RWPE1 (cell line): ENCODE measurements around the gene RHOBTB3.

Experiments used
- CTCF ChIA-PET: fragments of 350-600 bp; sonication (Branson Sonifier 250); formaldehyde crosslinking; extraction: SDS; loops from one replicate; lab custom pipeline; 2021; lab: Yijun Ruan, JAX
- POLR2A ChIA-PET: fragments of 400-600 bp; formaldehyde crosslinking; extraction: SDS; loops from one replicate; lab custom pipeline; 2020; ENCODE audit warnings: antibody characterized with exemption; ENCODE audit not compliant: low non-redundant PET; lab: Yijun Ruan, JAX
- DNase-seq: peaks from one replicate; pipeline ENCODE4 v3.0.0; 2012; ENCODE audit warnings: low spot score
- H3K27ac ChIP-seq: fragments of 450-650 bp; 2 replicates; pipeline ENCODE4 v1.5.1; 2017
- TF ChIP-seq, protein P1 (sequence below): fragments of 450-650 bp; conservative IDR thresholded peaks from 2 replicates; pipeline ENCODE4 v1.5.1; 2017; ENCODE audit warnings: low read depth, mild to moderate bottlenecking

RHOBTB3 gene

DNA sequence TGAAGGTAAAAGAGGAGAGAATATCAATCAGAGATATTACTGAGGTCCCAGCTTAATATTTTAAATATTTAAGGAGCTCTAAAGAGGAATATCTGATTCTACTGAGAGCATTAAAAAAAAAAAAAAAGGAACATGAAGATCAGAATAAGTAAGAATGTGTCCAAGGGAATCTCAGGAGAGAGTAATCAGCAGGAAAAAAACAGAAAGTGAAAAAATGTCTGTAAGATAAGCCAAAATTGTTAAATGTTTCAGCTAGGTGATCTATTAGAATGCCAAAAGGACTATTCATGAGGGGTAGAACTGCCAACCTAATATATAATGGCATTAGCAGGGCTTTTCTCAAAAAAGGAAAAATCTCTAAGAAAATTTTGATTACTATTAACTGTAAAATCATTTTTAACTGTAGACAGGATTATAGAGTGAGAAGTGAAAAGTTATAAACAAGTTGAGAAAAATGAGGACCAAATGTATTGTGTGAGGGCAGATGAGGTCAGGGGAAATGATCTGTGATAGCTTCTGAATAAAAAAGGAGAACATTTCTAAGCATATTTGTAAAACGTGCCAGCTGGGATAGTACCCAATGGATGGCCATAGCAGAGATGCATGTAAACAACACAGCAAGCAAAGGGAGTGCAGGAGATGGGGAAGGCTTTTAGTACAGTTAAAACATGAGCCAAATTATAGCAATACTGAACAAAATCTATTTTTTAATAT lies 9.4 kb upstream of the RHOBTB3 start:
- ChIA-PET POLR2A (no interaction called here), CTCF (interaction anchor here (0.5 to 1.2 kb wide), 4 partner anchors 9 to 515 kb away, joined by 3 to 4 read pairs (median 3); partner anchors contain the start of gene RHOBTB3)
- TF ChIP-seq, protein P1, sequence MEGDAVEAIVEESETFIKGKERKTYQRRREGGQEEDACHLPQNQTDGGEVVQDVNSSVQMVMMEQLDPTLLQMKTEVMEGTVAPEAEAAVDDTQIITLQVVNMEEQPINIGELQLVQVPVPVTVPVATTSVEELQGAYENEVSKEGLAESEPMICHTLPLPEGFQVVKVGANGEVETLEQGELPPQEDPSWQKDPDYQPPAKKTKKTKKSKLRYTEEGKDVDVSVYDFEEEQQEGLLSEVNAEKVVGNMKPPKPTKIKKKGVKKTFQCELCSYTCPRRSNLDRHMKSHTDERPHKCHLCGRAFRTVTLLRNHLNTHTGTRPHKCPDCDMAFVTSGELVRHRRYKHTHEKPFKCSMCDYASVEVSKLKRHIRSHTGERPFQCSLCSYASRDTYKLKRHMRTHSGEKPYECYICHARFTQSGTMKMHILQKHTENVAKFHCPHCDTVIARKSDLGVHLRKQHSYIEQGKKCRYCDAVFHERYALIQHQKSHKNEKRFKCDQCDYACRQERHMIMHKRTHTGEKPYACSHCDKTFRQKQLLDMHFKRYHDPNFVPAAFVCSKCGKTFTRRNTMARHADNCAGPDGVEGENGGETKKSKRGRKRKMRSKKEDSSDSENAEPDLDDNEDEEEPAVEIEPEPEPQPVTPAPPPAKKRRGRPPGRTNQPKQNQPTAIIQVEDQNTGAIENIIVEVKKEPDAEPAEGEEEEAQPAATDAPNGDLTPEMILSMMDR = no peak
- no peak overlapping the region for H3K27ac ChIP-seq
- no peak for DNase-seq

DNA sequence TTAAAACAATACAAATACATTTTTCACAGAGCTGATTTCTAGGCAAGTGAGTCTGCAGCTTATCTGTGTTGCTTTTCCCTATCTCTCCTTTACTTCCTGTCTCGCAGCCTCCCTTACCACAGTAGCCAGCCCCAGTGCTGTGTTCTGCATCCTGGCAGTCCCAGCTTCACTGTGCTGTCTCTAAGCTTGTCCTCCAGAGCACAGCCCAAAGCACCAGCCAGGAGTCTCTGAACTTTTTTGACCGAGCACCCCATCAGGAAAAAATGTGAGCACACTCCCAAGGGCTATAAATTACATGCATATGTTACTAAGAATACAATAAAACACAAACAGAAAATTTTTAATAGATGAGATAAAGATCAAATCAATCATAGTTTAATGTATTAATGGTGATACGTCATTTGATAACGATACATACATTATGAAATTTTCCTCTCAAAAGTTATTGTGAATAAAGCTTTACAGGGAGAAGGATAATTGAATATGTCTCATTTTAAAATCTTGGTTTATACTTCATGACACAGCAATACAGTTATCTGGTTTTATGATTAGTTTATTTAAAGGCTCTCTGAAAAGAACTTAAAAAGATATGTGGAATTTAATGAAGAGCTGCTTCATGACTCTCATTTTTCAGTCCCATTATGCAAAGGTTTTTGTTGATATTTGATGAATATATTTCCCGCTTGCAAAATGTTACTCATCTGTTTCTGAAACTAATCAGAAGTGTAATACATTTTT lies 7.3 kb upstream of the RHOBTB3 start:
- TF ChIP-seq, protein P1 = no peak
- ChIA-PET POLR2A (no interaction called here), CTCF (interaction anchor here (0.8 to 1.0 kb wide), 2 partner anchors 57 to 59 kb away, joined by 3 to 6 read pairs; no protein-coding TSS in a partner anchor)
- H3K27ac ChIP-seq = no peak overlapping the region
- no peak for DNase-seq

DNA sequence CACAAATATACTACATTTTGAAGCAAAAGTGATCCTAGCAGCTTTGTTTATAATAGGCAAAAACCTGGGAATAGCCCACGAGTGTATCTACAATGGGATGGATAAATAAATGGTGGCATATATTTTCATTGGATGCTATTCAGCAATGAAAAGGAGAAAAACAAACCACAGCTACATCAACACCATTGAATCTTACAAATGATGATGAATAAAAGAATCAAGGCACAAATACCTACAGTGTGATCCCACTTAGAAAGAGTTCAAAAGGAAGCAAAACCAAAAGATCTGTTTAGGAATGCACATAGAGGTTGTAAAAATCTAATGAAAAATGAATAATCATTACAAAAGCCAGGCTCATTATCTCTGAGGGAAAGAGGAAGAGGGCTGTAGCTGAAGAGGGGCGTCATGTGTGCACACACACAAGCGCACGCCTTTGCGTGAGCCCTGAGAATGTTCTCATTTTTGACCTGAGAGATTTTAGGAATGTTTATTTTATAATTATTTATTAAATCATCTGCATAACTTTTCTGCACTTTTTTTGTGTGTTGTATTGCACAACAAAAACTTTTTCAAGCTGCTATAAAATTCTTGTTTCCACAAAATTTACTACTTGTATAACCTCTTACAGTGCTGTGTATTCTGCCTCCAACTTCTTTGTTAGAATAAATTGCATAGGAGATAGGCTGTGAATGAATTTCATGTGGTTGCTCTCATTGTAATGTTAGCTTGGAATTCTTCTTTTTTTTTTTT lies 5.9 kb upstream of the RHOBTB3 start:
- ChIA-PET CTCF (interaction anchor here (0.8 kb wide), 1 partner anchor 61 kb away, joined by 4 read pairs; no protein-coding TSS in a partner anchor), POLR2A (interaction anchor here (0.6 kb wide), 1 partner anchor 46 kb away, joined by 3 read pairs; no protein-coding TSS in a partner anchor)
- no peak for DNase-seq
- TF ChIP-seq, protein P1 = no peak
- H3K27ac ChIP-seq = no peak overlapping the region

DNA sequence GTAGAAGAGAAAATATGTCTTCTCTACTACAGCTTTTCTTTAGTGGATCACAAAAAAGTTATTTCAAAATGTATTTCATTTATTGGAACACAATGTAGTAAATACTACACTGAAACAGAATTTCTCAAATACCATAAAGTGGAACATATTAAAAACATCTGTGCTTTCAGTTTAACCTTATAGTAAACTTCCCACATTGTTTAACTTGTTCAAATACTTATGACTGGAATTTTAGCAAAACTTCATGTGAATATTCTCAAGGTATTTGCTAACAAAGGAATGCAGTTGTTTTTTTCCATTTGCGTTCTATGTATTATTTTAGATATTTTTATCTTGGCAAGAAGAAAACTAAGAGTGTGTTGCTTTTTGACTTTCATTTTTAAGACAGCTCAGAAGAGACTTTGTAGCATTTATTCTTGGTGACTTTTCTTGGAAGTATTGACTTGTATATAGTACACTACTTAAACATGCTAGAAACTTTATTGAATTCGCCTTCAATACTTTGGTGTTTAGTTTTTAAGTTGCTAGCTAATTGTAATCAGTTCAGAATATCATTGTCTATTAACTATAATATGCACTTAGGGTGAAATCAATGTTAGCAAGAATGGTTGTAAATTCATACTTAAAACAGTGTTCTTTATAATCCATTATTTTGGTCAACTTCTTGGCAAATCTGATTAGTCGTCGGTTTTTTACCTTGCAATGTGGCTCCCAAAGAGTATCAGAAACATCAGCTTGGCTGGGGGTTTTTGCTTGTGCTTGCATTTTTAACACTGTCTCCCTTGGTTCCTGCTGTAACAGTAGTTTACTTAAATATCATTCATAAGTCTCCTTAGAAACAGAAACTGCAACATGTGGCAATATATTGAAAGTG lies 5.0 kb upstream of the RHOBTB3 start:
- DNase-seq = no peak
- TF ChIP-seq, protein P1 = no peak
- ChIA-PET CTCF (no interaction called here), POLR2A (interaction anchor here (0.6 kb wide), 1 partner anchor 45 kb away, joined by 3 read pairs; no protein-coding TSS in a partner anchor)
- no peak overlapping the region for H3K27ac ChIP-seq

DNA sequence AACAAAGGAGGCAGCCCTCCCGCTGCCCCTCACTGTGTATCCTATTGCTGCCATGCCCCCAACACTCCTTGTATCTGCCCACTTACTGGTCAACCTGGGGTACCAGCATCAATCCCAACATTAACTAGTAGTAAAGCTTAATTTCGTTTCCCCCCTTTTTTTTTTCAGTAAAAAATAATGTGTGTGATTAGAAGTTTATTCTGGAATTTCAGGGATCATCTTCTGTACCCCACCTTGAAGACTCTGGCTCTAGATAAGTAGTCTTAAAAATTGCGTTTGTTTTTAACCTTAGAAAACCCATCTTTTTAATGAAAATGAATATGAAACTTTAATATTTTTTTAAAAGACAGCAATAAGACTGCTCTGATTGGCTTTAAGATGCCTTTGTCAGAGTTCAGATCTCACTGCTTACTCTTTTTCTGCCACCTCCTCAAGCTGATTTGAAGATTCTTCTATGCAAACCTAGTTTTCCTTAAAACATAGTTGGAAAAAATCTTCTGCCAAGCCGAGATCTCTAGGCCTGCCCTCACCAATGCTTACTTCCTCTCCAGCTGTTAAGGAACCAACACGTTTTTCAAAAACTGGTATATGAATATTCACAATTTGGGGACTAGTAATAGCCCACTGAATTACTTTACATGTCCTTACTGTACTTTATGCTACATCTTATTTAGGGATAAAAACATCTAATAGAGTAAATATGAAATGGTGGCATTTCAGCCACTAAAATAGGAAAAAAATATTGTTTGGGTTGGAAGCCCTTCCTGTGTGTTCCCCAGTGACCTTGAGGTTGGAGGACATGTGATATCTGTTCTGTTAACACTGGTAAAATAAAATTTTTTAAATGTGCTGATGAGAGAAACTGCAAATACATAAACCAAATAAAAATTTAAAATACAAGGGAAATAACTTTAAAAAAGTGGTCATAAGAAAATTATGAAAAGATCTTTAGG lies 4.0 kb upstream of the RHOBTB3 start:
- CTCF ChIA-PET = no interaction called here
- TF ChIP-seq, protein P1 = no peak
- DNase-seq = no peak
- POLR2A ChIA-PET = no interaction called here
- no peak overlapping the region for H3K27ac ChIP-seq
